Occipital lobe (tissue), 2 donors: Measurements from ENCODE around the gene KRT81. TPM values are rescaled to one million over a fixed set of nuclear protein-coding genes. Genes with fewer than 3 reads are reported as not detected.
"Not testable (repeated sequence)": the region's sequence is repeated elsewhere in the genome, so short reads cannot be mapped to it uniquely, and the experiment has no call there.

Source experiments
- DNase-seq: peaks from one replicate; lab custom pipeline; 2025; lab: John Stamatoyannopoulos, UW
- total RNA-seq: library from RNA; depleted of rRNA; stranded (reverse); fragments of >200 nt; gene quantifications from one replicate; pipeline ENCODE4 v1.2.3, GENCODE V29; 2014

KRT81 gene
- total RNA-seq, 1 donor from 2014 or later: not detected

DNA sequence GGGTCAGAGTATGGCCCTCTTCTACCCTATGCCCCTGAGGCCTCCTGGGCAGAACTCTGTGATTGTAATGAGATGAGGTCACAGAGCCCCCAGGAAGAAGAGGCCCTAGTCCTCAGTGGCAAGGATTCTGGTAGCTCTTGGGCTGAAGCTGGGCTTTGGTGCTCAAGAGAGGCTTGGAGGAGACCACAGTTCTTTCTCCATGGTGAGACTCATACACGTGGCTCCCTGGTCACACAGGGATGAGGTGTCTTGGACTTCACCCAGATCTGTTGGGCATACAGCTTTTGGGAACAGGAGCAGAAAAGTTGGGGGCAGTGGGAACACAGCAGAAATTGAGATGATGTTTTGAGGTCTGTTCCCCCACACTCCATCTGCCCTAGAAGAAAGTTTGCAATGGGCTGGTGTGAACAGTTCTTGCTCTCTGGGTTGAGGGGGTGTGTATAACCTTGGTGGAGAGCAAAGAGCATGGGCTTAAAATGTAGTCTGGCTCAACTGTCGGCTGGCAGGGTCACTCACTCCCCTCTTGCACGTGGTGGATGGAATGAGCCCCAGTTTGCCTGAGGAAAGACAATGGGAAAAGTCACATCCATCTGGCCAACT lies 16.7 kb downstream of the KRT81 start, which contains the start of gene KRT86:
KRT86 (plus strand) TSS at position 125 of the 600 bp plus-strand sequence. CDS start 27,272 bp downstream, outside the sequence.
- no peak for DNase-seq

DNA sequence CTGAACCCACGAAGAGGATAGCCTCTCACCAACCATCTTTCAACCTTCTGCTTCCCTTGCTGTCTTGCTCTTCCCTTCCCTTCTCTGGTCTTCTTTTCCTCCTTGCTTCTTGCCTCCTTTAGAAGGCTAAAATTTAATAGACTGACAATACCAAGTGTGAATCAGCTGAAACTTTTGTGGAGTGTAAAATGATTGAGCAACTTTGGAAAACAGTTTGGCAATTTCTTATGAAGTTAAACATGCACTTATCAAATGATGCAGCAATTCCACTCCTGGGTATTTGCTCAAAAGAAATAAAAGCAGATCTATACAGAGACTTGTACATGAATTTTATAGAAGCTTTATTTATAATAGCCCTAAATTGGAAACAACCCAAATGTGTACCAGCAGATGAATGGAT lies 20.2 kb downstream of the KRT81 start:
- DNase-seq: no peak

DNA sequence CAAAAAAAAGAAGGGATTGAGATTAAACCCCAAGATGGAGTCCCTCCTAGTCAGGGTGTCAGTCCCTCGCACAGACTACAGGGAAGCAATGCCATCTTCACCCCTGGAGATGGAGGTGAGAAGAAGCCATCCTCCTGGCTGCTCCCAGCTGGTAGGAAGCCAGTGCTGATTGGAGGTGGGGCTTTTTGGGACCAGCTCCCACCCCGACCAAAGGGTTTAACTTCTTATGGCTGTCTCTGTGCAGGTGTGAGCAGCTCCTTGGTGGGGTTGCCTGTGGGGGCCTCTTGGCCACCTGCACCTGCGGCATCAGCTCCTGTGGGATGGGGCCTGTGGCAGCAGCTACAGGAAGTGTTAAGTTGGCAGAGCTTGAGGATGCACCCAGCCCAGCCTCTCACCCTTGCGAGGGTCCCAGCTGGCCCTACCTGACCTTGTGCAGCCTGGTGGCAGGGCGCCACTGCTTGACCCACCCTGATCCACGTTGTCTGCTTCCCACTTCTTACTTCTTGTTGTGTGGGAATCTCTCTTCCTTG lies 20.7 kb downstream of the KRT81 start:
- DNase-seq: no peak

DNA sequence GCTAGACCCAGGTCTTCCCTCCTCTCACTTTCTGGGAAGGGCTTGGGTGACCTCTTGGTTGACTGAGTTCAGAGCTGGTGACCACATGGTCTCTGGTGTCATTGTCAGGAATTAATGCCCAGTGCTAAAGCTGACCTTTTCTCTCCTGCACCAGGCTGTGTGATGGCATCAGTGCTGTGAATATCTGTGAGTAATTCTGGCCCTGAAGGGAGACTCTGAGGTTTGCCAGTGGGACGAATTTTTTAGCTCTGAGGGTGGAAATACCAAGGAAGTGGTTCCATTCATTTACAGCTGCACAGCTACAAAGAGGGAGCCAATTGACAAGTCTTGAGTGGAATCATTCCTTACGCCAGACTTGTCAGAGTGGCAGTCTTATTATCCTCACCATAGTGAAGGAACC lies 23.1 kb downstream of the KRT81 start:
- no peak for DNase-seq

DNA sequence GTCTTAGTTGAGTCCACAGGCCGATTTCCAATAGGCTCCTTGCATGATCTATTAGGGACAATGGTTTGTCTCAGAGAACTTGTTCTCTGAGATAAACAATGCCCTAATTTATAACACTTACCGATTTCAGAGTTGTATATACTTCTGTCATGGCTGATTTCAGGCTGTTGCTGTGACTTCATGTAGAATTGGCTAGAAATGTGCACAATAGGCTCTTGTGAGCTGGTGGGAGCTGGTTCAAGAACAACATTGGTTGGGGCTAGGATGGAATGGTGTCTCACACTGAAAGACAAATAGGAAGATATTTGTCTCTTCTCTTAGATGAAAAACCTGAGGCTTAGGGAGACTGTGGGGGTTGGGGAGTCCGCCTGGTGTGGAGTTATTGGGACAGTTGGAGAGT lies 23.6 kb downstream of the KRT81 start:
- no peak for DNase-seq

DNA sequence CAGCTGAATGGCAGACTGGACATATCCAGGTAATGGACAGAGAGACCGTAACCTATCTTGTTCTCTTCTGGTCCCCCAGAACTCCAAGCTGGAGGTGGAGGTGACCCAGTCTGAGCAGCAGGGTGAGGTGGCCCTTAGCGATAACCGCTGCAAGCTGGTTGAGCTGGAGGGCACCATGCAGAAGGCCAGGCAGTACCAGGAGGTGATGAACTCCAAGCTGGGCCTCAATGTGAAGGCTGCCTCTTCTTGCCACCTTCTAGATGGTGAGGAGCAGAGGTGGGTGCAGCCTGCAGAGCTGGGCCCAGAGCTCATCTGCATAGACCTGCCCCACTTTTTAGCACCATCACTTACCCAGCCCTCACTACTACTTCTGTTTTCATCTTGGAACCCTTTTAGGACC lies 24.1 kb downstream of the KRT81 start:
- no peak for DNase-seq

DNA sequence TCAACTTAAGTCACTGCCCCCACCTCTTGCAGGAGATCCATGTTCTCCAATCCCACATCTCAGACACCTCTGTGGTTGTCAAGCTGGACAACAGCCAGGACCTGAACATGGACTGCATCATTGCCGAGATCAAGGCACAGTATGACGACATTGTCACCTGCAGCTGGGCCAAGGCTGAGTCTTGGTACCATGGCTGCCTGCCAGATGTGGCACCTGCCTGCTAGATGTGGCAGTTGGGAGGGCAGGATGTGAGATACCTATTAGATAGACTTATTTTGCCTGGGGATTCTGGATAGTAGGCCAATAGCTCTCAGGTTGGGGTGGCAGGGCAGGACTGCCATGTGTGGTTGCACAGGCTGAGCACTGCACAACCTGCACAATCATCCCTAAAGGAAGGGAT lies 24.8 kb downstream of the KRT81 start:
- DNase-seq: no peak

DNA sequence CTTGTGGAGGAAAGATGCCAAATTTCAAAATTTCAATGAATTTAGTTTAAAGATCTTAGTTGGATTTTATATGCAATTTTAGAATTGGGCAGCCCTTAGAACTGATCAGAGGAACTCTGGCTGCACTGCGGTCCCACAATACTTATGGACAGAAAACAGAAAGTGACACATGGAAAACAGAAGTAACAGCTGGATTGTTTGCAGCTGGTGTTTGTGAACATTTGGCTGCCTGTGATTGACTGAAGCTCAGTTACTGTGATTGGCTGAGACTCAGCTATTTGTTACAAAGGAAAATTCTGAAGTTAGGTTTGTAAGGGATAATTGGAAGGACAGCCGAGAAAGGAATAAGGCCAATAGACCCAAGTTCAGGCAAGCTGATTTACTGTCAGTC lies 26.9 kb downstream of the KRT81 start:
- no peak for DNase-seq

DNA sequence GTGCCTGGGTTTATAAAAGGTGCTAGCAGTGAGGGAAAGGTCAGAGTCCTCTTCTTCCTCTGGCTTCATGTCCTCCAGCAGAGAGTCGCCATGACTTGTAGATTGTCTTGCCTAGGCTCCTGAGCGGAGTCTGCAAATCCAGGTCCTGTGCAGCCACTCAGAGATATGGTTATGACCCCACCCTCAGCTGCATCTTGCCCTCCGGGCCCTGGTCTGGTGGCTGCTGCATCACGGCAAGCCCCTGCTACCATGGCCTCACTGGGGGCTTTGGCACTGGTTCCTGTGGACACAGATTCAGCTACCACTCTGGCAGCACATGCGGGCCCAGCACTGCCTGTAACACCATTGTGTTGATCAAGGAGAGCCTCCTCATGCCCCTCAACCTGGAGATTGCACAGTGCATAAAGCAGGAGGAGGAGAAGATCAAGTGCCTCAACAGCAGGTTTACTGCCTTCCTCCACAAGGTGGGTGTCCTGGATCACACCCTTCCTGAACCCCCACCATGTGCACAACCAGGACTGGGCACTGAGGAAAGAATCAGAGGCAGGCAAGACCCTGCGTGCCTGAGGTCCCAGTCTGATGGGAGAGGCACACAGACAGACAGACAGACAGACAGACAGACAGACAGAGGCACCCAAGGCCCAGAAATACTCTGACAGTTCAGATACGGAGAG lies 27.4 kb downstream of the KRT81 start:
- no peak for DNase-seq

DNA sequence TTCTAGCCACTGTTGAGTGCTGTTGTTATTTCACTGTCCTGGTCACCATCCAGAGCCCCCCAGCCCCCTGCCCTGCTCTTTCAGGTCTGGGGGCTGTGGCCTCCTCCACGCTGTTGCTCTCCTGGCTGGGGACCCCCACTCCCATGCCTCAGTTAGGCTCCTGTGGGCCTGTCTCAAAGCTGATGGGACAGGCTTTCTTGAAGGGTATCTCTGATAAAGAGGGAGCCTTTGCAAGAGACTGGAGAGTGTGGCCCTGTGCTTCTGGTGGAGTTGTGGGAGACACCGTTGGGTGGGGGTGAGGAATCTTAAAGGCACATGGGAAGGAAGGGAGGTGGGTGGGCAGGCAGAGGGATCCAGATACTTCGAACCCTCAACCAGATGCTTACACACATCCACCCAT lies 29.0 kb downstream of the KRT81 start:
- no peak for DNase-seq

DNA sequence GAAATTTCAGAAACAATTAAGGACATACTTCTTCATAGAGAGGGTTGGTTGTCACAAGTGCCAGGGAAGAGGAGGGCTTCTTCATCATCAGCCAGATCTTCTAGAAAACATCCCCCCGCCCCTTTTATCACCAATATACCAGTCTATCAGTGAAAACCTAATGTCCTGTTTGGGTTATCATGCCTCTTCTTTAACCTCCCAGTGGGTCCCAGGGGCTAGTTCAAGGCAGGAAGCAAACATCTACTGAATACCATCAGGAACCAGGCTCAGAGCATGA lies 30.2 kb downstream of the KRT81 start:
- DNase-seq: no peak

DNA sequence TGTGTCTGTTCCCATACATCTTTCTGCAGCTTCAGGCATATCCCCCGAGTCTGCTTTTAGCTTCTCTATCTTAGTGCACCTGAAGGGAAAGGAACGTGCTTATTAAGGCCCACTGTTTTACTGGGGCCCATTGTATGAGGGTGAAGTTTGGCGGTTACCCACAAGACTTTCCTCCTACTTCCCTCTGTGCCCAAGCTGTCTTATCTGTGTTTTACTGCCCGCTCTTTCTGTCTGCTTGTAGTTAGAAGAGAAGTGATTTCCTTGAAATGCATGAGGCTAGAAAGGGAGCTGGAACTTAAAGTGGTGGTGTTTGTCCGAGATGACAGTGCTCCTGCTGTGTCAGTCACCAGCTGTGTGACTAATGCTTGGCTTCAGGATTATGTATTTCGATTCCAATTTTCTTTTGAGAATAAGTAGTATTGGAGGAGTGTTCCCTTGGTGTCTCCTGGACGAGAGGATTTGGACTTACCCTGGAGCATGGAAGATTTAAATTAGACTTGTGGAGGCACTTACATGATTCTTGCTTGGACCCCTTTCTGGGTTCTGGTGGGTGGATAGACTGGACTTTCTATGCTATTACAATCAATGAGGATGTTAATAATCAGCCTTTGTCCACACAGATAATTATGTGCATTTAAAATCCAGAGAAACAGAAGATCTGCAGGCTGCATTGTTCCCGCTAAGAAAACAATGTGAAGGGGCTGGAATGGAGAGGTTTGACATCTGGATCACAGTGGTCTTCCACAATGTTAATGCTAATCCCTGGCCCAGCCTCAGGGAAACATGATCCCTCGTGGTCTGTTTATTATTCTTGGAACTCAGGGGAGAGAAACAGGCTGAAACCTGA lies 30.8 kb downstream of the KRT81 start:
- no peak for DNase-seq

DNA sequence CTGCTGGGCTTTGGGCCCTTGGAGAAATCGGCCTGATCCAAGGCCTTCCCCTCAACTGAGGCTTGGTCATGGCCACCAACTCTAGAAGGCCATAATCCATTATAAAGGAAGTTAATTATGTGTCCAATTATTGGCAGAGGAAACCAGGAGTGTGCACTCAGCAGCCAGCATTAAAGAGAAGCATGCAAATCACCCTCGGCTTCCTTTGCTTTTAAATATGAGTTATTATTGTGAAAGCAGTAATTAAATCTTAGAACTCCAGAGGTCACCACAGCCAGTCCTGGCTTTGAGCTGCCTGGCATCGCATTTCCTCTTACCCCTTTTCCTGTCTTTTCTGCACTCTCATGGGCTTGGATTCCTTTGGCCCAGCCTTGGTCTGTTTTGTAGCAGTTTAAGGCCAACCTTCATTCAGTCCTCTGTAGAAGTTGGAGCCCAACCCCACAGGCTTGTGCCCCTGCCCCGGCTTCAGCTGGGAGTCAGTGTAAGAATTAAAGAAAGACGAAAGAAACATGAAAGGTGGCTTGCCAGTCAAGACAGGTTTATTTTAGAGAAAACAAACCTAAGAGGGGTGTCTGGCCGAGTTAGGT lies 31.6 kb downstream of the KRT81 start:
- no peak for DNase-seq

DNA sequence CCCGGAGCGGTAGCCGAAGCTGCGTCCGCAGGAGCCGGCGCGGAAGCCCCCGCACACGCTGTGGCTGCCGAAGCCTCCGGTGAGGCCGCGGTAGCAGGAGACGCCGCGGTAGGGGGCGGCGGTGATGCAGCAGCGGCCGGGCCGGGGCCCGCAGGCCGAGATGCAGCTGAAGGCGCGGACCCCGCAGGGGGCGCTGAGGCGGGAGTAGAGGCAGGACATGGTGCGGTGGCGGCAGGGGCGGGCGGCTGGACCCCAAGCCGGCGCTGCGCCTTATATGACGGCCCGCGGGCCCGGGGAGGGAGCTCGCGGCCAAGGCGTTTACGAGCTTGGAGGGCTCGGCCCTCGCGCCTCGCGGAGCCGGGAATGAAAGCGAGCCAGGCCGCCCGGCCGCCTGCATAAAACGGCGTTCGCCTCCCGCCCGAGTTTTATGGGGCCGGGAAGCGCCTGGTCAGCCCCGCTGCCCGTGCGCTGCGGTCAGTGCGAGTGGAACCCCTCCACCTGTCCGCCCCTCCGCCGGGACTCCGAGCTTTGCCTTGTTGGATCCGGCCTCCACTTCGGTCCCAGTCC lies 32.9 kb downstream of the KRT81 start:
- DNase-seq: no peak

DNA sequence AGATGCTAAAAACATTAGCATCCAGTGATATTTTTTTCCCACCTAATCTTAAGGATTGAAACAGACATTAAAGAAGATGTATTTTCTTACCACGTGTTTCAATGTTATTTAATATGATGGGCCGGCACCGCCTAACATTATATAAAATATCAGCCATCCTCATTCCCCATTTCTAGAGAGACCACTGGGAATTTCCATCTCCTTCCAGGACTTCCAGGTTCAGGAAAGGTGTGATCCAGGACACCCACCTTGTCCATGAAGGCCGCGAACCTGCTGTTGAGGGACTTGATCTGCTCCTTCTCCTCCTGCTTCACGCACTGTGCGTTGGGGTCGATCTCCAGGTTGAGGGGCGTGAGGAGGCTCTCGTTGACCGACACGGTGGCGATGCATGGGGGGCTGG lies 33.4 kb downstream of the KRT81 start:
- not testable (repeated sequence) for DNase-seq

DNA sequence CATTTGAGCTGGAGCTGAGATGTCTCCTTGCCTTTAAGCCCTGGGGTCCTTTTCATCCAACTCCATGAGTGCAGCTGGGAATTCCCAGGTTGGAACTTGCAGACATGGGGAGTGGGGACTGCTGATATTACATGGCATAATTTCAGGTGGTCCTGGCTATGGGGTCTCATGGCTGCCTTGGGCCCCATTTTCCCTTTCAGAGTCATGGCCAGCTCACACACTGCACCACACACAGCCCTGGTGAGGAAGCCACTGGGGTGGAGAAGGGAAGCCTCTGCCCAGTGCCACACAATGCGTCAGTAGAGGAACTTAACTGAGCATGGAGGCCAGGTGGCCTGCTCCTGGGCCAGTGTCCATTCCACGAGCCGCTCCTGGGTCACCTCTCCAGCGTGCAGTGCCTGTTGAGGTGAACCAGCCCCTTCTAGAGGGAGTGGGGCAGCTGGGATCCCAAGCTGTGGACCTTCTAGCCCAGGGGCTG lies 34.2 kb downstream of the KRT81 start:
- DNase-seq: no peak

DNA sequence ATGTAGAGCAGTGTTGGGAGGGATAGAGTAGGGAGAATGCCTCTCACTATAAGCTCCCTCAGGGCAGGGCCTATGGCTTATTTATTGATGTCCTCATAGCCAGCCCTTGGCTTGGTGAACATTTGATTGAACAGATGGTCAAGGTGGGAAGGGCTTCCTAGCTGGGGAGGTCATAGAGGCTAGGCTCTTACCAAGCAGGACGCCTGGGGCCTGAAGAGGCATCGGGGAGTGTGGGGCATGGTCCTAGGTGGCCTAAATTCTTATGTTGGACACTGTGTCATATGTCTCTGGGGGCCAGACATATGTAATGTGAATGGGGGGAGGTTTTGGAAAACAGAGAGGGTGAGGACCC lies 34.8 kb downstream of the KRT81 start:
- no peak for DNase-seq

DNA sequence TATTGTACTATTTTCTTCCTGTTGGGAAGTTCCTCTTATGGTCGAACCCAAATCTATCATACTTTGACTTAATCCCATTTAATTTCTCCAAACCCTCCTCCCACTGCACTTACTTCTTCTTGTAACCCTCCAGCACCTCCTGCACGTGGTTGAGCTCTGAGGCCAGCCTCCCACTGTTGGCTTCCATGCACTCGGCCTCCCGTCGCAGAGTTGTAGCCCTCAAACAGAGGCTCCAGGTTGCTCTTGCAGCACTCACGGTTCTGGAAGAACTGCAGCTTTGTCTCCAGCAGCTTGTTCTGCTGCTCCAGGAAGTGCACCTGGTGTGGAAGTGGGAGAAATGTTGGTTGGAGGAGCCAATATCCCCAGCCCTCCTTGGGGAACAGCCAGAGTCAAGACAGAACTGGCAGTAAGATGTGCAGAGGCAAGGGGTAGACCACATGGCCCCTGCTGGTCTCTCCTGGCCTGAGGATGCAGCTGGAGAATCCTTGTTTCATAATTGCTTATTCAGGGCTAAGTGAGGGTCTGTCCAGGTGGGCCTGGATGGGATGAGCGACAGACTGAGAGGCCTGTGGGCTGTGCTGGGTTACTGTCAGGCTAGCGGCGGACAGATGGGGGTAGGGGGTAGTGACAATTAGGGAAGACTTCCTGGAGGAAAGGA lies 35.3 kb downstream of the KRT81 start:
- DNase-seq: no peak

DNA sequence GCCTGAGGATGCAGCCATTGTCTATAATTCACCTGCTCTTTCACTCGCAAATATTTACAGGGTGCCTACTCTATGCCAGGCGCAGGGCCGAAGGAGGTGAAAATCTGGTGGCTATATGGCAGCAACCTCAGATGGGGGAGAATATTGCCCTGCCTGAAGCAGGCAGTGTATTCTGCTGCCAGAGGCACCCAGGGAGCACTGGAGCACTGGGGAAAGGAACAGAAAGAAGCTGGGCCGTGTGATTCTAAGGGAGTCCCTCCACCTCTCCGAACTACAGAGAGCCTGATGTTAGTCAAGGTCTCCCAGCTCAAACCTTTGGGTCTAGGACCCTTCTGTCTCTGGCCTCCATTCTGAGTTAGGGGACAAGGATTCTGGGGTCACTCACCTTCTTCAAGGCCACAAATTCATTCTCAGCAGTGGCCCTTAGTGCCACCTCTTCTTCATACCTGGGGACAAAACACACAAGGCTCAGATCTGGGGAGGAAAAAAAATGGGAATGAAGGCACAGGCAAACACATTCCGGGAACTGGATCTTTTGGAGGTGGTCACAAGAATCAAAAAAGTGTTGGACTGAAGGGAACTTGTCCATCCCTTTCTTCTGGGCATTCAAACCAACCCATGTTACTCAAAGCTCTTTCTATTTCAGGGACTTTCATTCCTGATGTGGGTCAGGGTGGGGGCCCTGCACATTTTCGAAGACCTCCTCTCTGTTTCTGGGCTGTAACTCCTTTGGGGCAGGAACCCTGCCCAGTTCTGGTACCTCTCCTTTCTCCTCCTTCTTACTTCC lies 36.2 kb downstream of the KRT81 start:
- no peak for DNase-seq

DNA sequence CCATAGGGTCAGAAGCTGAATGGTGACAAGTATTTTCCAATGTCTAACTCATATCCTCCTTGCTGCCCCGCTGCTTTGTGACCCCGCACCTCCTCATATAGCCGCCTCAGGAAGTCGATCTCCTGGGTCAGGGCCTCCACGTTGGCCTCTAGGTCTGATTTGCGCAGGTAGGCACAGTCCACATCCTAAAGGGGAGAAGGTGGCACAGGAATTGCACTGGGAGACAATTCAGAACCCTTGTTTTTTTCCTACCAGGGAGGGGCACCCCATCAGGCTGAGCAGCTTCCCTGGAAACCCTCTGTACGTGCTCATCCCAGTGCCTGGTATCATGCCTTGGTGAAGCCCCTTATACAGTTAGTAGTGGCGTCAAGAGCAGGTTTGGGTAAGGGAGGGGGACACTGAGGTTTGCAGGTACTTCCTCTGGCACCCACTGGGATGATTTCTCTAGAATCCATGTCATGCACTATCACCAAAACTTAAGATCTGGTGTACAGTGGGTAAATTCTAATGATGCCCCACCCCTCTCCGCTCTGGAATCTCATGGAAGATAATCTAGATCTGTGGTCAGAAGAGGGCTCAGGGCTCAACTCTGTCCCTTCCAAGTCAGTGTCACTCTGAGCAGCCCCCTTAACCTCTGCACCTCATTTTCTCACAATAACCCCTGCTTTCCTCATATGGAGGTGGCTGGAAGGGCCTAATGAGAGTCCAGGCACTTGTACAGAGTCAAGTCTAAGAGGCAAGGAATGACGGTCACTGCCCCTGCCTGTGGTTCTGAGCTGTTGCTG lies 37.0 kb downstream of the KRT81 start:
- DNase-seq: no peak
